SU-DHL-6 (cell line): ENCODE results near the gene OSM.

Experiments used
- H2AFZ ChIP-seq: fragments of 200-600 bp; sonication (generic); 2 replicates; pipeline ENCODE4 v1.6.1; 2014; ENCODE audit warnings: low read depth, mild to moderate bottlenecking, moderate library complexity, mixed read lengths, antibody characterized with exemption, low read length; ENCODE audit not compliant: severe bottlenecking
- H3F3A ChIP-seq: fragments of 200-600 bp; shearing (Covaris generic); 2 replicates; pipeline ENCODE4 v1.6.0; 2016; ENCODE audit warnings: antibody characterized with exemption, mild to moderate bottlenecking; ENCODE audit not compliant: insufficient read depth
- H3K27ac ChIP-seq: fragments of 200-600 bp; sonication (generic); 2 replicates; pipeline ENCODE4 v1.5.1; 2016; ENCODE audit warnings: low read depth, mild to moderate bottlenecking, low read length, moderate library complexity, mixed read lengths
- H3K27me3 ChIP-seq: fragments of 200-600 bp; sonication (generic), shearing (Covaris generic); 2 replicates; pipeline ENCODE4 v1.6.0; 2014; ENCODE audit warnings: mild to moderate bottlenecking, low read length
- H3K36me3 ChIP-seq: fragments of 200-600 bp; sonication (generic); 2 replicates; pipeline ENCODE4 v1.6.1; 2014; ENCODE audit warnings: mild to moderate bottlenecking, low read length, mixed read lengths
- H3K4me2 ChIP-seq: fragments of 300-600, 200-600 bp; shearing (Covaris generic), sonication (generic); 2 replicates; pipeline ENCODE4 v1.6.0; 2014; ENCODE audit warnings: low read length, low read depth, mild to moderate bottlenecking; ENCODE audit not compliant: poor library complexity, severe bottlenecking
- H3K4me3 ChIP-seq: fragments of 200-600 bp; sonication (generic); 2 replicates; pipeline ENCODE4 v1.5.1; 2014; ENCODE audit warnings: antibody characterized with exemption, low read length, mild to moderate bottlenecking, mixed read lengths; ENCODE audit not compliant: insufficient read depth, poor library complexity, severe bottlenecking
- H3K79me2 ChIP-seq: fragments of 200-600 bp; sonication (generic); 2 replicates; pipeline ENCODE4 v1.6.1; 2014; ENCODE audit warnings: mild to moderate bottlenecking, low read length, moderate library complexity; ENCODE audit not compliant: insufficient read depth
- H3K9ac ChIP-seq: fragments of 200-600 bp; sonication (generic); 2 replicates; pipeline ENCODE4 v1.7.0; 2014; ENCODE audit warnings: mild to moderate bottlenecking, low read length
- H3K9me2 ChIP-seq: fragments of 200-600 bp; sonication (generic); replicated peaks from 2 replicates; pipeline ENCODE4 v1.6.1; 2014; ENCODE audit warnings: low read length; ENCODE audit not compliant: insufficient read depth
- H3K9me3 ChIP-seq: fragments of 200-600 bp; sonication (generic); 2 replicates; pipeline ENCODE4 v1.6.1; 2014; ENCODE audit warnings: low read length, mixed read lengths; ENCODE audit not compliant: insufficient read depth
- H4K20me1 ChIP-seq: fragments of 200-600 bp; sonication (generic); 2 replicates; pipeline ENCODE4 v1.6.1; 2014; ENCODE audit warnings: low read depth, mild to moderate bottlenecking, antibody characterized with exemption, low read length, moderate library complexity, mixed read lengths
- EZH2phosphoT487 ChIP-seq: fragments of 200-600 bp; sonication (generic), shearing (Covaris generic); conservative IDR thresholded peaks from 2 replicates; pipeline ENCODE4 v1.6.1; 2018; ENCODE audit warnings: mild to moderate bottlenecking, antibody characterized with exemption, low read length, moderate library complexity, mixed read lengths
- TF ChIP-seq, protein P1 (sequence below): fragments of 200-600 bp; sonication (generic); IDR thresholded peaks from one replicate; pipeline ENCODE4 v1.5.1; 2017; ENCODE audit warnings: antibody characterized with exemption, mild to moderate bottlenecking, low read length, moderate library complexity; ENCODE audit not compliant: insufficient read depth, poor library complexity, severe bottlenecking

OSM gene

GRCh38 chr22:30289980-30290313, 23.3 kb upstream of the OSM start:
- H3K27ac ChIP-seq = no peak overlapping the region
- H4K20me1 ChIP-seq = no peaks in the 10 kb centered on the region
- H3K9me2 ChIP-seq = no peaks in the 10 kb centered on the region
- H2AFZ ChIP-seq = peak overlapping the region; percentile 84
- H3K79me2 ChIP-seq = no peaks in the 10 kb centered on the region
- peaks cover 5% of the 10 kb centered on the region; the same call in 1 of the 2 replicates for H3F3A ChIP-seq
- no peaks in the 10 kb centered on the region for H3K36me3 ChIP-seq
- H3K9me3 ChIP-seq = no peaks in the 10 kb centered on the region
- no peaks in the 10 kb centered on the region for H3K27me3 ChIP-seq
- TF ChIP-seq EZH2phosphoT487 = no peak
- TF ChIP-seq, protein P1, sequence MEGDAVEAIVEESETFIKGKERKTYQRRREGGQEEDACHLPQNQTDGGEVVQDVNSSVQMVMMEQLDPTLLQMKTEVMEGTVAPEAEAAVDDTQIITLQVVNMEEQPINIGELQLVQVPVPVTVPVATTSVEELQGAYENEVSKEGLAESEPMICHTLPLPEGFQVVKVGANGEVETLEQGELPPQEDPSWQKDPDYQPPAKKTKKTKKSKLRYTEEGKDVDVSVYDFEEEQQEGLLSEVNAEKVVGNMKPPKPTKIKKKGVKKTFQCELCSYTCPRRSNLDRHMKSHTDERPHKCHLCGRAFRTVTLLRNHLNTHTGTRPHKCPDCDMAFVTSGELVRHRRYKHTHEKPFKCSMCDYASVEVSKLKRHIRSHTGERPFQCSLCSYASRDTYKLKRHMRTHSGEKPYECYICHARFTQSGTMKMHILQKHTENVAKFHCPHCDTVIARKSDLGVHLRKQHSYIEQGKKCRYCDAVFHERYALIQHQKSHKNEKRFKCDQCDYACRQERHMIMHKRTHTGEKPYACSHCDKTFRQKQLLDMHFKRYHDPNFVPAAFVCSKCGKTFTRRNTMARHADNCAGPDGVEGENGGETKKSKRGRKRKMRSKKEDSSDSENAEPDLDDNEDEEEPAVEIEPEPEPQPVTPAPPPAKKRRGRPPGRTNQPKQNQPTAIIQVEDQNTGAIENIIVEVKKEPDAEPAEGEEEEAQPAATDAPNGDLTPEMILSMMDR = no peak
- no peak overlapping the region for H3K9ac ChIP-seq
- peak overlapping the region; percentile 73 for H3K4me2 ChIP-seq
- H3K4me3 ChIP-seq = peak overlapping the region; percentile 64

GRCh38 chr22:30289141-30289979, 22.7 kb upstream of the OSM start, which contains the start of gene CASTOR1:
Gene CASTOR1, minus strand, starts transcription at chr22:30289505. Its CDS starts 8 bp downstream, at chr22:30289497.
- Histone ChIP-seq H3K9me3 (no peaks in the 10 kb centered on the region), H3K4me2 (peak within 1 kb of the TSS; percentile 73), H3K4me3 (peak within 1 kb of the TSS; percentile 64), H3K27me3 (no peaks in the 10 kb centered on the region), H2AFZ (peak within 1 kb of the TSS; percentile 84), H3K9me2 (no peaks in the 10 kb centered on the region), H3F3A (peaks cover 5% of the 10 kb centered on the region; the same call in 1 of the 2 replicates), H3K36me3 (no peaks in the 10 kb centered on the region), H3K27ac (no peak within 1 kb of the TSS), H4K20me1 (no peaks in the 10 kb centered on the region), H3K79me2 (no peaks in the 10 kb centered on the region), H3K9ac (peak within 1 kb of the TSS; percentile 49)
- TF ChIP-seq, protein P1 = no peak
- TF ChIP-seq EZH2phosphoT487 = no peak

GRCh38 chr22:30288419-30289140, 21.9 kb upstream of the OSM start:
- H3K9ac ChIP-seq = peak overlapping the region; percentile 49

More at GRCh38 chr22:30288419-30289140, 21.9 kb upstream of the OSM start:
- Histone ChIP-seq H3K9me3 (no peaks in the 10 kb centered on the region), H3K4me3 (peak overlapping the region; percentile 64), H3K9me2 (no peaks in the 10 kb centered on the region), H4K20me1 (no peaks in the 10 kb centered on the region), H3K36me3 (no peaks in the 10 kb centered on the region), H3K27me3 (no peaks in the 10 kb centered on the region), H3K27ac (no peak overlapping the region), H3K4me2 (peak overlapping the region; percentile 73), H3F3A (peaks cover 5% of the 10 kb centered on the region; the same call in 1 of the 2 replicates), H2AFZ (peak overlapping the region; percentile 84), H3K79me2 (no peaks in the 10 kb centered on the region)
- TF ChIP-seq, protein P1 = no peak
- no peak for TF ChIP-seq EZH2phosphoT487
